Bronchus fibroblast of lung (primary cell): ENCODE measurements around the gene KIRREL3. TPM values are rescaled to one million over a fixed set of nuclear protein-coding genes. Genes with fewer than 3 reads are reported as not detected.

Experiments used
- total RNA-seq: library from RNA; depleted of rRNA; stranded (reverse); fragments of >200 nt; gene quantifications from 2 replicates; pipeline ENCODE4 v1.2.3, GENCODE V29; 2015

The KIRREL3 gene
- 0.15 and 0.50 TPM in 2 replicates for total RNA-seq

GRCh38 chr11:127000291-127000968 is at the start of gene KIRREL3:
Gene KIRREL3, minus strand, starts transcription at chr11:127000770.

